Measurements from ENCODE around the gene GPM6B.
A peak's percentile ranks its signal among the peaks of the same experiment; 100 is the strongest.

The GPM6B gene

GRCh38 chrX:13776387-13776786, 40.5 kb downstream of the GPM6B start:
- no peak for DNase-seq (ENCODE audit: extremely low spot score)
- CTCF ChIA-PET, result interaction anchor here (0.6 to 1.1 kb wide), 2 partner anchors 15 to 42 kb away, joined by 3 to 5 read pairs; no protein-coding TSS in a partner anchor

GRCh38 chrX:13775837-13776236, 41.1 kb downstream of the GPM6B start:
- CTCF ChIA-PET, result interaction anchor here (1.1 to 1.3 kb wide), 2 partner anchors 14 to 26 kb away, joined by 3 to 5 read pairs; no protein-coding TSS in a partner anchor
- no peak for TF ChIP-seq NFRKB (IDR thresholded peaks at IDR 0.05)
- no peak for TF ChIP-seq ELF4 (IDR thresholded peaks at IDR 0.05)
- TF ChIP-seq LEF1 (IDR thresholded peaks at IDR 0.05; ENCODE audit: borderline replicate concordance), result no peak
- no peak for TF ChIP-seq SUZ12 (IDR thresholded peaks at IDR 0.05)
- no peak for TF ChIP-seq BHLHE40 (IDR thresholded peaks at IDR 0.05; ENCODE audit: borderline replicate concordance)
- no peak for TF ChIP-seq SP1 (IDR thresholded peaks at IDR 0.05)
- no peak for DNase-seq (ENCODE audit: extremely low spot score)
- POLR2A ChIA-PET, result interaction anchor here (1.1 kb wide), 1 partner anchor 254 kb away, joined by 3 read pairs; the partner anchor contains the start of gene GEMIN8

More at GRCh38 chrX:13776387-13776786, 40.5 kb downstream of the GPM6B start:
- TF ChIP-seq BHLHE40 (IDR thresholded peaks at IDR 0.05; ENCODE audit: borderline replicate concordance) (no peak), FOXA1 (IDR thresholded peaks at IDR 0.05) (no peak), CTBP1 (IDR thresholded peaks at IDR 0.05; ENCODE audit: borderline replicate concordance) (no peak), HDGF (IDR thresholded peaks at IDR 0.05; ENCODE audit: borderline replicate concordance) (no peak), FOXK2 (IDR thresholded peaks at IDR 0.05) (no peak), L3MBTL2 (conservative IDR thresholded peaks at IDR 0.05) (no peak), NFRKB (IDR thresholded peaks at IDR 0.05) (no peak), SP1 (IDR thresholded peaks at IDR 0.05) (no peak), ELF4 (IDR thresholded peaks at IDR 0.05) (no peak), FOXM1 (IDR thresholded peaks at IDR 0.05; ENCODE audit: borderline replicate concordance) (no peak), LEF1 (IDR thresholded peaks at IDR 0.05; ENCODE audit: borderline replicate concordance) (no peak), ARNT (IDR thresholded peaks at IDR 0.05) (no peak), ZNF384 (IDR thresholded peaks at IDR 0.05) (no peak), SUZ12 (IDR thresholded peaks at IDR 0.05) (no peak), TARDBP (IDR thresholded peaks at IDR 0.05) (no peak), PKNOX1 (IDR thresholded peaks at IDR 0.05) (no peak)
- POLR2A ChIA-PET, result interaction anchor here (1.1 kb wide), 1 partner anchor 253 kb away, joined by 3 read pairs; the partner anchor contains the start of gene GEMIN8

- POLR2A ChIA-PET, result no interaction called here
- no peak for DNase-seq (ENCODE audit: extremely low spot score)
- CTCF ChIA-PET, result interaction anchor here (0.7 to 1.3 kb wide), 2 partner anchors 24 to 268 kb away, joined by 3 read pairs; no protein-coding TSS in a partner anchor
- TF ChIP-seq L3MBTL2 (conservative IDR thresholded peaks at IDR 0.05), result no peak
- TF ChIP-seq SUZ12 (IDR thresholded peaks at IDR 0.05), result no peak
Observed at GRCh38 chrX:13774696-13775095, 42.2 kb downstream of the GPM6B start.

GRCh38 chrX:13770013-13770535, 46.8 kb downstream of the GPM6B start:
- CTCF ChIA-PET, result no interaction called here
- DNase-seq (ENCODE audit: extremely low spot score), result no peak
- TF ChIP-seq SUZ12 (IDR thresholded peaks at IDR 0.05) (no peak), NFRKB (IDR thresholded peaks at IDR 0.05) (no peak), ARNT (IDR thresholded peaks at IDR 0.05) (no peak), SP1 (IDR thresholded peaks at IDR 0.05) (no peak), L3MBTL2 (conservative IDR thresholded peaks at IDR 0.05) (no peak), ELF4 (IDR thresholded peaks at IDR 0.05) (no peak), HDGF (IDR thresholded peaks at IDR 0.05; ENCODE audit: borderline replicate concordance) (no peak), FOXK2 (IDR thresholded peaks at IDR 0.05) (no peak), LEF1 (IDR thresholded peaks at IDR 0.05; ENCODE audit: borderline replicate concordance) (no peak), BHLHE40 (IDR thresholded peaks at IDR 0.05; ENCODE audit: borderline replicate concordance) (no peak), FOXA1 (IDR thresholded peaks at IDR 0.05) (no peak), ZNF384 (IDR thresholded peaks at IDR 0.05) (no peak), TARDBP (IDR thresholded peaks at IDR 0.05) (no peak), CTBP1 (IDR thresholded peaks at IDR 0.05; ENCODE audit: borderline replicate concordance) (no peak), FOXM1 (IDR thresholded peaks at IDR 0.05; ENCODE audit: borderline replicate concordance) (no peak), PKNOX1 (IDR thresholded peaks at IDR 0.05) (no peak)
- POLR2A ChIA-PET, result no interaction called here

- TF ChIP-seq SUZ12 (IDR thresholded peaks at IDR 0.05) (no peak), CTBP1 (IDR thresholded peaks at IDR 0.05; ENCODE audit: borderline replicate concordance) (no peak), HDGF (IDR thresholded peaks at IDR 0.05; ENCODE audit: borderline replicate concordance) (no peak), PKNOX1 (IDR thresholded peaks at IDR 0.05) (no peak), NFRKB (IDR thresholded peaks at IDR 0.05) (no peak), BHLHE40 (IDR thresholded peaks at IDR 0.05; ENCODE audit: borderline replicate concordance) (no peak)
- ChIA-PET POLR2A (no interaction called here), CTCF (interaction anchor here (0.7 kb wide), 1 partner anchor 261 kb away, joined by 3 read pairs; no protein-coding TSS in a partner anchor)
- DNase-seq (ENCODE audit: extremely low spot score), result no peak
Observed at GRCh38 chrX:13768939-13769338, 48.0 kb downstream of the GPM6B start.

- TF ChIP-seq PKNOX1 (IDR thresholded peaks at IDR 0.05) (no peak), ARNT (IDR thresholded peaks at IDR 0.05) (no peak), TARDBP (IDR thresholded peaks at IDR 0.05) (no peak), HDGF (IDR thresholded peaks at IDR 0.05; ENCODE audit: borderline replicate concordance) (no peak), LEF1 (IDR thresholded peaks at IDR 0.05; ENCODE audit: borderline replicate concordance) (no peak), CTBP1 (IDR thresholded peaks at IDR 0.05; ENCODE audit: borderline replicate concordance) (no peak), FOXM1 (IDR thresholded peaks at IDR 0.05; ENCODE audit: borderline replicate concordance) (no peak), ZNF384 (IDR thresholded peaks at IDR 0.05) (no peak)
- DNase-seq (ENCODE audit: extremely low spot score), result peak; percentile 45
- ChIA-PET CTCF (no interaction called here), POLR2A (no interaction called here)
Observed at GRCh38 chrX:13764765-13765164, 52.1 kb downstream of the GPM6B start.
